Mucosa of gallbladder (tissue), 1 donor: ENCODE data around the gene COA7. TPM values are rescaled to one million over a fixed set of nuclear protein-coding genes. Genes with fewer than 3 reads are reported as not detected.

Experiments used
- DNase-seq: peaks from one replicate; pipeline ENCODE4 v3.0.0-alpha.2; 2020; ENCODE audit warnings: low spot score
- total RNA-seq: library from RNA; stranded (reverse); gene quantifications from one replicate; pipeline ENCODE4 v1.2.1, GENCODE V29; 2021
- donor health status: DM: no; HTN: no; CAD: no.

Gene COA7
- total RNA-seq, 1 donor from 2014 or later, result 13.7 TPM

GRCh38 chr1:52669696-52670095, 28.5 kb downstream of the COA7 start:
- DNase-seq, result no peak

GRCh38 chr1:52668711-52669110, 29.4 kb downstream of the COA7 start:
- DNase-seq, result no peak

DNA sequence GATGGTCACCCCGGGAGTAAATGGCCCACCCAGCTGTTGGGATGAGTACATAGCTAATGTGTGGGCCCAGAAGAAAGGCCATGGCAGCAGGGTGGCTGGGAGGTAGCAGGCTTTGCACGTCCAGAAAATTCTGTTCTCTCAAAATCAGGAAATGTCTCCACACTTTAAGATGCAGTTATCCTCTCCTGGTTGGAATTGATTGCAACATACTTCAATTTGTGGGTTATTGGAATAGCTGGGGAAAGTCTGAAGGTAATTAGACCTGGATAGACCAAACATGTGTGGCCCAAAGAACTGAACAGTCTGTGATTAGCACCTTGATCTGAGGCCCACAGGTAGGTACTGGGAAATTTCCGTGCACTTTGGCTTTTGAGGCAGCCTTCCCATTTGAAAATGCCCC, 30.2 kb downstream of the COA7 start:
- DNase-seq, result no peak

DNA sequence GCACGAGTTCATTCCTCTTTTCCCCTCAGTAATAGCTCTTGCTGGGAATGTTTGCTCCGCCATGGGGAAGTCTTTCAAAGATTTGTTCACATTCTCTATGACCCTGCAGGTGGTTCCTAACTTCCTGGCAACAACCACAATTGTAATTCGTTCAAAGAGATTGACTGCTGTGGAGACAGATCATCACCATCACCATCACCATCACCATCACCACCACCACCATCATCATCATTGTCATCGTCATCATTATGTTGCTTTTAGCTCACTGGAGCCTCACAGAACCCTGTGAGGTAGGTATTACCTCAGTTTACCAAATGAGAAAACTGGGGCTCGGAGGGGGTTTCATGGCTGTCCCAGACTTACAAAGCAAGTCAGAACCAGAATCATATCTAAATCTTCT, 30.9 kb downstream of the COA7 start:
- no peak for DNase-seq

GRCh38 chr1:52665006-52665941, 32.9 kb downstream of the COA7 start:
- no peak for DNase-seq

DNA sequence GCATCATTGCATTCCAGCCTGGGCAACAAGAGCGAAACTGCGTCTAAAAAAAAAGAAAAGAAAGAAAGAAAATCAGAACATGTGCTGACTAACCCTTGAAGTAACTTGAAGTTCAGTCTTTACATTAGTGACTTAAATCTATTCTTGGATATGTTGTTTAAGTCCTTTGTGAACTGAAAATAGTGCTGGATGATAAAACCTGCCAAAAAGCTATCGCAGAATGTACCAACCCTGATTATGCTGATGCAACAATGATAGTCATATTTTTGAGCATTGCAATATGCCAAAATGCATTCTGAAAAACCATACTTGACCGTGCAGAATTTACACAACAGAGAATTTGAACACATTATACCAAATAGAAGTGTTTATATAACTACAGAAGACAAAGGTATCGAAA, 34.4 kb downstream of the COA7 start:
- no peak for DNase-seq

GRCh38 chr1:52662645-52663313, 35.4 kb downstream of the COA7 start:
- DNase-seq, result no peak

DNA sequence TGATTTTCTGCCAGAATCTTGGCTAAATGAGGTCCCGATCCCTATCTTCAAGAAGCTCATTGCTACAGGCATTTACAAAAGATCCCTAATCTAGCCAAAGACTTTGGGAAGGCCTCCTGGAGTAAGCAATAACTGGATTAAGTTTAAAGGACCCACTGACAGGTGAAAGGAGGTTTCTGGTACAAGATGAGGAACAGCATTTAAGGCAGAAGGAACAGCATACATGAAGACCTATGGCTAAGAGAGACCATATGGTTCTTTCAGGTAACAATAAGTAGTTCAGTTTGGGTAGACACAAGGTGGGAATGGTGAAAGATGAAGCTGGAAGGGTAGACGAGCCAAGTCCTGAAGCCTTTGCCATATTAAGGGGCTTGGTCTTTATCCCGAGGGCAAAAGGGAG, 37.3 kb downstream of the COA7 start:
- no peak for DNase-seq

DNA sequence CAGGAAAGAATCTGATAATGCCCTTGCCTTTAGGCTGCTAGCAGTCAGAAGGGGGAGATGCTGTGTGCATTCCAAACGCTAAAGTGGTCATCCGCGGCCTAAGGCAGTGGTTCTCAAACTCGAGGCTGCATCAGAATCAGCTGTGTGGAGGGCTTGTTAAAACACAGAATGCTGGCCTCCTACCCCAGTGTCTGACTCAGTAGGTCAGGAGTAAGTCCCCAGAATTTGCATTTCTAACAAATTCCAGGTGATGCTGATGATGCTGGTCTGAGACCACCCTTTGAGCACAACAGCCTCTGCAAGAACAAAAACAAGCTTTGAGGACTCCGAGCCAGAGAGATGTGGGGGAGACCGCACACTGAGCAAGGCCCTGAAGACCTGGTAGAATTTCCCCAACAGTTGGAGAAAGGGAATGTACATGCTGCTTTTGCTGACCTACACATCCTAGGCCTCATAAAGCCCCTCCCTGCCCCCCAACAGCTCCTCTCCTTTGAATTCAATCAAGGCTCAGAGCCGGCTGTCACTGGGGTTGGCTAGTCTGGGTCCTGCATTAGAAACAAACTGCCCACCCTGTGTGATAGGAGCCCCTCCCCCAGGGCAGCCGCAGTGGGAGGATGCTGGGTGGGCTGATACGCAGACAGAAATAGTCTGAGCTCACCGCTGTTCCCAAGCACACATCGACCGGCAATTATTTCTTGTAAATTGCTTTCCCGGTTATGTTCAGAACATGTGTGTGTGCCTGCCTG, 38.1 kb downstream of the COA7 start:
- no peak for DNase-seq

GRCh38 chr1:52659356-52659755, 38.8 kb downstream of the COA7 start:
- DNase-seq, result no peak

GRCh38 chr1:52658795-52659194, 39.4 kb downstream of the COA7 start:
- DNase-seq, result no peak

DNA sequence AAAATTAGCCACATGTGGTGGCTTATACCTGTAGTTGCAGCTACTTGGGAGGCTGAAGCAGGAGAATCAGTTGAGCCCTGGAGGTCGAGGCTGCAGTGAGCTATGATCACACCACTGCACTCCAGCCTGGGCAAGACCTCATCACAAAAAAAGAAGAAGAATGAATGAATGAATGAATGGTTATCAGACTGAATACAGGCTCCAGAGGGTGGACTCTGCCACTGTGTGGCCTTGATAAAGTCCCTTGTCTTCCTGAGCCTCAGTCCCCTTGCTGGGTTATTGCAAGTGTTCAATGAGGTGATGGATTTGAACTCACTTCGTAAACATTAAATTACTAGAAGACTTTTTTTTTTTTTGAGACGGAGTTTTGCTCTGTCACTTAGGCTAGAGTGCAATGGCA, 40.4 kb downstream of the COA7 start:
- no peak for DNase-seq

DNA sequence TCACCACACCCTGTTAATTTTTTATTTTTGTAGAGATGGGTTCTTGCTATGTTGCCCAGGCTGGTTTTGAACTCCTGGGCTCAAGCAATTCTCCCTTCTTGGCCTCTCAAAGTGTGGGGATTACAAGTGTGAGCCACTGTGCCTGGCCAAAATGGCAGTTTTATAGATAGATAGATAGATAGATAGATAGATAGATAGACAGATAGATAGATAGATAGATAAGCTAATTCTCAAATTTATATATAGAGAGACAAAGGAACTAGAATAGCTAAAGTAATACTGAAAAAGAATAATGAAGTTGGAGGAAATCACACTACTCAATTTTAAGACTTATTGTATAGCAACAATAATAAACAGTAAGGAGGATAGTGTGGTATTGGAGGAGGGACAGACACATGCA, 44.1 kb downstream of the COA7 start:
- no peak for DNase-seq

DNA sequence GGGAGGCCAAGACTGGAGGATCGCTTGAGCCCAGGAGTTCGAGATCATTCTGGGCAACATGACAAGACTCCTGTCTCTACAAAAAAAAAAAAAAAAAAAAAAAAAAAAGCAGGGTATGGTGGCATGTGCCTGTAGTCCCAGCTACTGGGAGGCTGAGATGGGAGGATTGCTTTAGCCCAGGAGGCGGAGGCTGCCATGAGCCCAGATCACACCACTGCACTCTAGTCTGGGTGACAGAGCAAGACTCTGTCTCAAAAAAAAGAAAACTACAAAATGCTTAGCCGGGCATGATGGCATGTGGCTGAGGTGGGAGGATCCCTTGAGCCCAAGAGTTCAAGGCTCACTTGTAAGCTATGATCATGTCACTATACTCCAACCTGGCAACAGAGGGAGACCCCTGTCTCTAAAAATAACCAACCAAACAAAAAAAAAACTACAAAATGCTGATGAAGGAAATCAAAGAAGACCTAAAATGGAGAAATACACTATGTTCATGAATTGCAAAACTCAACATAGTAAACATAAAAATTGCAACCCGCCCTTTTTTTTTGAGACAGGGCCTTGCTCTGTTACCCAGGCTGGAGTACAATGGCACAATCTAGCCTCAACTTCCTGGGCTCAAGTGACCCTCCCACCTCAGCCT, 44.8 kb downstream of the COA7 start:
- no peak for DNase-seq

DNA sequence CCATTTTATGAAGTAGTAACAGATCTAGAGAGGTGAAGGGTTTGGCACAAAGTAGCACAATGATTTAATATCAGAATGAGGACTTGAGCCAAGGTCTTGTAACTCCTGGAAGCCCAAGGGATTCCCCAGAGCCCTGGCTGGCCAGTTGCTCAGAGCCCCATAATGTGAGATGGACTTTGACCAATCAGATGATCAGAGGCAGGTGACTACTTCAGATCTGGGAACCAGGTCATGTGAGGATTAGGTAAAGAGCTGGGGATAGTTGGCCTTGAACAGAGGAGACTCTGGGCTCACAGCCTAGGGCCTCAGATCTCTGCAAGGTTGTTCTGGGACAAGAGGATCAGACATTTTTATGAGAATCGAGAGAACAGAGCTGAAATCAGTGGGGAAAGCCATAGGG, 46.2 kb downstream of the COA7 start:
- peak; percentile 80 for DNase-seq

GRCh38 chr1:52645261-52645660, 52.9 kb downstream of the COA7 start:
- no peak for DNase-seq

GRCh38 chr1:52641307-52641706, 56.8 kb downstream of the COA7 start:
- DNase-seq, result no peak

DNA sequence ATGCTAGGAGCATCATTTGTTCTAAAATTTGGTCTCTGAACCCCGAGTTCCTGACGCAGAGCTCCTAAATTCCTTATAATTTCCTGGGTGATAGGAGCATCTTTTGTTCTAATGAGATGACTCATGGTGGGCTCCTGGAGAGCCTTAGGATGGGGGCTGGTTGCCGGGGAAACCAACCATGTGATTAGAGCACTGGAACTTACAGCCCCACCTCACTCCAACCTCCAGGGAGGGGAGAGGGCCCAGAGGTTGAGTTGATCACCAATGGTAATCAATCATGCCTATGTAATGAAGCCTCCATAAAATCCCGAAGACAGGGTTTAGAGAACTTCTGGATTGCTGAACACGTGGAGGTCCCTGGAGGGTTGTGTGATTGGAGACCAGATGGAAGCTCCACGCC, 57.5 kb downstream of the COA7 start:
- DNase-seq, result no peak

DNA sequence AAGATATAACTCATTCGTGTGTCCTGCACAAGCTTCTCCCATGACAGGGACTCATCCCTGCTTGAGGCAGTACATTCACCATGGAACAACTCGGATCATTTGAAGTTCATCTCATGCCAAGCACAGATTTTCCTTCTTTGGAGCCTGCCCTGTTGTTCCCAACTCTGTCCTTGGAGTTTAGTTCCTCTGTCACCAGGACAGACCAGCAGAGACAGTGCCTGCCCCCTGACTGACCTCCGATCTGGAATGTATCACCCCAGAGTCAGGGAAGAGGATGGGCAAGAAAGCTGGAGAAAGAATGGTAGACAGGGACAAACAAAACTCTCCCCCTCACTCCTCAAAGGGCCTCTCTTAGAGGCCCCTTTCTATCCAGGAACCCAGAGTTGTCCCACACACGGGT, 60.2 kb downstream of the COA7 start:
- DNase-seq, result no peak

DNA sequence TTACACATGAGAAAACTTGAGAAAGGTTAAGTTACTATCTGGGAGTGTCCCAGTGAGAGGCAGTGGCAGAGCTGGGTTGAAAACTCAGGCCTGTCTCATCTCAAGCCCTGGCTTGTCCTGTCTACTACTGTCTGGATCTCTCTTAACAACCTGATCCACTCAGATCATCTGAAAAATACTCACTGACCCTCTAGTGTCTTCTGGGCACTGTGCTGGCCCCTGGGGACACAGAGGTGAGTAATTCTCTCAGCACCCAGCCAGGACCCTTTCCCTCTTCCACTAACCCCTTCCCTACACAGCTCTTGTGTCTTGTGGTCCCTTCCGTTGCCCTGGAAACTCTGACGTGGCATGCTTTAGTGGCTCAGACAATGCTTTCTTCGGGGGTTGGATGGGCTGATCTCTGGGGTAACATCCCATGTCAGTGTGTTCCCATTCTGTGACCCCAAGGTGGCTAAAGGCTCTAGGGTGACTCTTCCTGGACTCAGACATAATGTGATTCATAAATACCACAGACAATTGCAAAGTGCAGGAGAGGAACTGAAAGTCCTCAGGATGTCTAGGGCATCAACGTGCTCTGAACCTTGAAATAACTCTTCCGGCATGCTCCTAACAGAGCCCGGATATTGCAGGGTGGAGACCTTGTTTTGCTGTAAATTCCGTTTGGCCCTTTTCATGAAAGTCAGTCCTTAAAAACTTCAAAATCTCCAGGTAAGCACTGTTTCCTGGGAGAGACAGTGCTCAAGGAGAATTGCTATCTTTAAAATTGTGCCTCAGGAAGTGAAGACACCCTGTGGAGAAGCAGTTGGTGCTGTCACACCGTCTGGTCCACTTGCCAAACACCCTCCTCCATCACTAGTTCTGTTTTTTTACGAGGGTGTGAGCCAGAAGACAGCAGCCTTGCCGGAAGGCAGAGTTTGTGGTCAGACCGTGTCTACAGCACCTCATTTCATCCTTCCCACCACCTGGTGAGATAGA, 61.1 kb downstream of the COA7 start:
- DNase-seq, result no peak
